GM18511 (cell line): ENCODE results near the gene PLXNA2.

Experiments
- ATAC-seq: cut with Tn5 transposase; IDR thresholded peaks from one replicate; pipeline ENCODE4 v1.9.1; 2021; ENCODE audit warnings: mild to moderate bottlenecking, moderate library complexity; ENCODE audit not compliant: unreplicated experiment

The PLXNA2 gene

GRCh38 chr1:208126108-208126507, 118.1 kb downstream of the PLXNA2 start:
- no peak for ATAC-seq

GRCh38 chr1:208122612-208123358, 121.4 kb downstream of the PLXNA2 start:
- ATAC-seq: no peak

GRCh38 chr1:208121813-208122364, 122.3 kb downstream of the PLXNA2 start:
- no peak for ATAC-seq

GRCh38 chr1:208120431-208120790, 123.8 kb downstream of the PLXNA2 start:
- ATAC-seq: no peak

GRCh38 chr1:208118841-208119606, 125.2 kb downstream of the PLXNA2 start:
- no peak for ATAC-seq

GRCh38 chr1:208118306-208118705, 125.9 kb downstream of the PLXNA2 start:
- no peak for ATAC-seq

GRCh38 chr1:208117826-208118225, 126.4 kb downstream of the PLXNA2 start:
- no peak for ATAC-seq

GRCh38 chr1:208117409-208117808, 126.8 kb downstream of the PLXNA2 start:
- ATAC-seq: no peak

GRCh38 chr1:208115924-208116640, 128.1 kb downstream of the PLXNA2 start:
- ATAC-seq: no peak

- ATAC-seq: no peak
These were observed 131.2 kb downstream of the PLXNA2 start for GRCh38 chr1:208113011-208113410.

- ATAC-seq: no peak
These were observed 131.8 kb downstream of the PLXNA2 start for GRCh38 chr1:208112401-208112800.

GRCh38 chr1:208111646-208112190, 132.5 kb downstream of the PLXNA2 start:
- no peak for ATAC-seq

GRCh38 chr1:208110296-208110695, 133.9 kb downstream of the PLXNA2 start:
- no peak for ATAC-seq

GRCh38 chr1:208108646-208109330, 135.4 kb downstream of the PLXNA2 start:
- ATAC-seq: no peak

GRCh38 chr1:208108213-208108608, 136.0 kb downstream of the PLXNA2 start:
- no peak for ATAC-seq

- no peak for ATAC-seq
These were observed 136.6 kb downstream of the PLXNA2 start for GRCh38 chr1:208107425-208108212.

GRCh38 chr1:208106218-208106617, 138.0 kb downstream of the PLXNA2 start:
- ATAC-seq: no peak

GRCh38 chr1:208105756-208106155, 138.4 kb downstream of the PLXNA2 start:
- ATAC-seq: no peak

GRCh38 chr1:208103597-208104513, 140.3 kb downstream of the PLXNA2 start:
- ATAC-seq: no peak
